AG10803 (cell line): ENCODE measurements around the gene LRRC23.

ENCODE experiments used
- DNase-seq: peaks from one replicate; pipeline ENCODE4 v3.0.0; 2010; ENCODE audit warnings: low read depth
- H3K4me3 ChIP-seq: 2 replicates; pipeline ENCODE4 v1.5.1; 2011; ENCODE audit warnings: mild to moderate bottlenecking, low read length, control low read depth
- TF ChIP-seq, protein P1 (sequence below): conservative IDR thresholded peaks from 2 replicates; pipeline ENCODE4 v1.5.1; 2011; ENCODE audit warnings: mild to moderate bottlenecking, low read length, control low read depth, inconsistent platforms

Gene LRRC23

DNA sequence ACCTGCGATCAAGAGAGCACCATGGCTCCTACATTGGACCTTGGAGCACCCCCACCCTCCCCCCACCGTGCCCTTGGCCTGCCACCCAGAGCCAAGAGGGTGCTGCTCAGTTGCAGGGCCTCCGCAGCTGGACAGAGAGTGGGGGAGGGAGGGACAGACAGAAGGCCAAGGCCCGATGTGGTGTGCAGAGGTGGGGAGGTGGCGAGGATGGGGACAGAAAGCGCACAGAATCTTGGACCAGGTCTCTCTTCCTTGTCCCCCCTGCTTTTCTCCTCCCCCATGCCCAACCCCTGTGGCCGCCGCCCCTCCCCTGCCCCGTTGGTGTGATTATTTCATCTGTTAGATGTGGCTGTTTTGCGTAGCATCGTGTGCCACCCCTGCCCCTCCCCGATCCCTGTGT, 37.2 kb downstream of the LRRC23 start:
- no peak for DNase-seq
- H3K4me3 ChIP-seq: no peak overlapping the region
- TF ChIP-seq, protein P1, sequence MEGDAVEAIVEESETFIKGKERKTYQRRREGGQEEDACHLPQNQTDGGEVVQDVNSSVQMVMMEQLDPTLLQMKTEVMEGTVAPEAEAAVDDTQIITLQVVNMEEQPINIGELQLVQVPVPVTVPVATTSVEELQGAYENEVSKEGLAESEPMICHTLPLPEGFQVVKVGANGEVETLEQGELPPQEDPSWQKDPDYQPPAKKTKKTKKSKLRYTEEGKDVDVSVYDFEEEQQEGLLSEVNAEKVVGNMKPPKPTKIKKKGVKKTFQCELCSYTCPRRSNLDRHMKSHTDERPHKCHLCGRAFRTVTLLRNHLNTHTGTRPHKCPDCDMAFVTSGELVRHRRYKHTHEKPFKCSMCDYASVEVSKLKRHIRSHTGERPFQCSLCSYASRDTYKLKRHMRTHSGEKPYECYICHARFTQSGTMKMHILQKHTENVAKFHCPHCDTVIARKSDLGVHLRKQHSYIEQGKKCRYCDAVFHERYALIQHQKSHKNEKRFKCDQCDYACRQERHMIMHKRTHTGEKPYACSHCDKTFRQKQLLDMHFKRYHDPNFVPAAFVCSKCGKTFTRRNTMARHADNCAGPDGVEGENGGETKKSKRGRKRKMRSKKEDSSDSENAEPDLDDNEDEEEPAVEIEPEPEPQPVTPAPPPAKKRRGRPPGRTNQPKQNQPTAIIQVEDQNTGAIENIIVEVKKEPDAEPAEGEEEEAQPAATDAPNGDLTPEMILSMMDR: no peak

DNA sequence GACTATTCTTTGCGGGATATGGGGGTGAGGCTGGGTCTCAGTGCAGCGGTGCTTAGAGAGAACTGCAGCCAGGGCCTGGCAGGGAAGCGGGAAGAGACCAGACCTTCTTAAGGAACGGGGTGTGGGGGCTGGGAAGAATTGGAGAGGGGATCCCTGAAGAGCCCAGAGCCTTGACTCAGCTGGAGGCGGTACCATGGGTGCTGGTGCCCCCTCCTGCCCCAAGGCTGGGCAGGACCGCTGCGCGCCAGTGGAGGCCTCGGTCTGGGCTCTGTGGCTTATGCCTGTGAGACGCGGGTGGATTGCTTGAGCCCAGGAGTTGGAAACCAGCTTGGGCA, 37.7 kb downstream of the LRRC23 start:
- H3K4me3 ChIP-seq: no peak overlapping the region
- peak; percentile 26 for DNase-seq
- TF ChIP-seq, protein P1: no peak

DNA sequence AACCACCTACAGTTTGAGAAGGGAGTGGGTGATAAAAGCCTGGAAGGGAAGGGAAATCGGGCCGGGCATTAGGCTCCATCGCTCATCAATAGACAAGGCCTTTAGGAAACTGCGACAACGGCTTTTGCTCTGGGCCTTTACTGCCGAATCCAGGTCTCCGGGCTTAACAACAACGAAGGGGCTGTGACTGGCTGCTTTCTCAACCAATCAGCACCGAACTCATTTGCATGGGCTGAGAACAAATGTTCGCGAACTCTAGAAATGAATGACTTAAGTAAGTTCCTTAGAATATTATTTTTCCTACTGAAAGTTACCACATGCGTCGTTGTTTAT, 38.7 kb downstream of the LRRC23 start:
- TF ChIP-seq, protein P1: no peak
- peak; percentile 95 for DNase-seq
- peak overlapping the region; percentile 88 for H3K4me3 ChIP-seq

DNA sequence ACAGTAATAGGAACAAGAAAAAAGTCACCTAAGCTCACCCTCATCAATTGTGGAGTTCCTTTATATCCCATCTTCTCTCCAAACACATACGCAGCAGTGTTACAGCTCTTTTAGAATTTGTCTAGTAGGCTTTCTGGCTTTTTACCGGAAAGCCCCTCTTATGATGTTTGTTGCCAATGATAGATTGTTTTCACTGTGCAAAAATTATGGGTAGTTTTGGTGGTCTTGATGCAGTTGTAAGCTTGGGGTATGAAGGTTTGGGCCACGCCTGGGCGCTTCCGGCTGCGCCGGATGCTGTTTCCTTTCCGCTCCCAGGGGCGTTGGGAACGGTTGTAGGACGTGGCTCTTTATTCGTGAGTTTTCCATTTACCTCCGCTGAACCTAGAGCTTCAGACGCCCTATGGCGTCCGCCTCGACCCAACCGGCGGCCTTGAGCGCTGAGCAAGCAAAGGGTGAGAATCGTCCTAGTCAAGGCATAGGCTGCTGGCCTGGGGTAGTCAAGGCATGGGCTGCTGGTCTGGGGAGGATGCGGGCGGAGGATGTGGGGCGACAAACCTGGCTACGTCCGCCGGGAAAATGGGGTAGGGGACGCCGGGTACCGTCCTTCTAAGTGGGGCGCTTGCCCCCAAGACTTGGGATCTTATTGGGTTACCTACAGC, 39.2 kb downstream of the LRRC23 start, which contains the start of the genes C12orf57 and RNU7-1:
Gene C12orf57 (plus strand): TSS at position 301 of the 659 bp plus-strand sequence. CDS start 100 bp downstream, at position 401.
Gene RNU7-1 (plus strand): TSS at position 95 of the 659 bp plus-strand sequence.
- peak within 1 kb of the TSS; percentile 88 for H3K4me3 ChIP-seq
- TF ChIP-seq, protein P1: no peak
- peak; percentile 81 for DNase-seq

DNA sequence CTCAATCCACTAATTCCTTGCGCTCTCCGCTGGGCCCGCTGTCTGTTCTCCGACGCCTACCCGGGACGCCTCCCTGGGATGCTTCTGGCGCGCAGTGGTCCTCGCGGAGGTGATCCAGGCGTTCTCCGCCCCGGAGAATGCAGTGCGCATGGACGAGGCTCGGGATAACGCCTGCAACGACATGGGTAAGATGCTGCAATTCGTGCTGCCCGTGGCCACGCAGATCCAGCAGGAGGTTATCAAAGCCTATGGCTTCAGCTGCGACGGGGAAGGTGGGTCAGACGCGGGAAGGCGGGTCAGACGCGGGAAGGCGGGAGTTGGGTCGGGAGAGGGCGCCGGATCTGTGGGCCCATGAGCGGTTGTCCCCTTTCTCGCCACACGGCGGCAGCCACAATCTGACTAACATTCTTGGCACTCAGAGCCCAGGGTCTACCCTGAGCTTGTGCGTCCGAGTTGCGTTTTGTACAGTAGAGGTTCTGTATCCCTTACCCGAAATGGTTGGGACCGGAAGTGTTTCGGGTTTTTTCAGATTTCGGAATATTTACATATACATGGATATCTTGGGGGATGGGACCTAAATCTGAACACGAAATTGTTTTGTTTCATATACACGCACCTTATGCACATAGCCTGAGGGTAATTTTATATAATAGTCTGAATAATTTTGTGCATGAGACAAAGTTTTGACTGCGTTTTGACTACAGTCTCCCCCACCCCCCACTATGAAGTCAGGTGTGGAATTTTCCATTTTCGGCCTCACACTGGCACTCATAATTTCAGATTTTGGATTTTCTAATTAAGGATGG, 40.0 kb downstream of the LRRC23 start:
- H3K4me3 ChIP-seq: peak overlapping the region; percentile 88
- TF ChIP-seq, protein P1: peak; percentile 84
- DNase-seq: peak; percentile 92

DNA sequence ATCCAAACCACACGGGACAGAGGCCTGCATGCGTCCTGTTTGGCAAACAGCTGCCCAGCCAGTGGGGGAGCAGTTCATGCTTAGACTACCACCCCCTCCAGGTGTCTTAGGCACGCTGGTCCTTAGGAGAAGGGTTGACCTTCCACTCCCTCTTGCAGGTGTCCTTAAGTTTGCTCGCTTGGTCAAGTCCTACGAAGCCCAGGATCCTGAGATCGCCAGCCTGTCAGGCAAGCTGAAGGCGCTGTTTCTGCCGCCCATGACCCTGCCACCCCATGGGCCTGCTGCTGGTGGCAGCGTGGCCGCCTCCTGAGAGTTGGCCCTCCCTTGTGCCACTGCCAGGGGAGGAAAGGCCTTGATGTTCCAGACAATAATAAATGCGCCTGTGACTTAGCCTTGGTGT, 41.0 kb downstream of the LRRC23 start:
- TF ChIP-seq, protein P1: no peak
- H3K4me3 ChIP-seq: no peak overlapping the region
- DNase-seq: no peak
